Measurements from ENCODE around the gene COX6A1. TPM values are rescaled to one million over a fixed set of nuclear protein-coding genes. Genes with fewer than 3 reads are reported as not detected.

COX6A1 gene
- 100 to 1,000 TPM; 323 to 355 TPM for total RNA-seq

- H3K27me3 Mint-ChIP-seq, result no peaks in the 10 kb centered on the region
- peaks cover 31% of the 10 kb centered on the region for H3K4me1 Mint-ChIP-seq
- H3K9me3 Mint-ChIP-seq, result no peaks in the 10 kb centered on the region
- ChIA-PET POLR2A (interaction anchor here (0.6 kb wide), 1 partner anchor 77 kb away, joined by 3 read pairs; no protein-coding TSS in a partner anchor), CTCF (interaction anchor here (0.5 to 2.3 kb wide), 6 partner anchors 11 to 262 kb away, joined by 3 to 6 read pairs (median 3); partner anchors contain the start of gene SRSF9)
- peaks cover 19% of the 10 kb centered on the region for H3K36me3 Mint-ChIP-seq (ENCODE audit: low read depth)
- DNase-seq, result peak; percentile 99
- H3K4me3 Mint-ChIP-seq, result peak within 1 kb of the TSS; percentile 98
- H3K27ac Mint-ChIP-seq, result peak within 1 kb of the TSS; percentile 97
Observed at GRCh38 chr12:120437735-120438494, at the start of gene COX6A1. Gene COX6A1, plus strand, starts transcription at chr12:120438113. Its CDS starts 14 bp downstream, at chr12:120438127.

- ChIA-PET POLR2A (no interaction called here), CTCF (no interaction called here)
- Mint-ChIP-seq H3K27ac (no peak overlapping the region), H3K27me3 (peaks cover 32% of the 10 kb centered on the region), H3K36me3 (ENCODE audit: low read depth) (no peaks in the 10 kb centered on the region), H3K4me1 (no peaks in the 10 kb centered on the region), H3K9me3 (no peaks in the 10 kb centered on the region), H3K4me3 (no peak overlapping the region)
- DNase-seq, result no peak
Observed at GRCh38 chr12:120388691-120389481, 49.0 kb upstream of the COX6A1 start.

- CTCF ChIA-PET, result no interaction called here
- DNase-seq, result no peak
- H3K36me3 Mint-ChIP-seq (ENCODE audit: low read depth), result no peaks in the 10 kb centered on the region
- no peaks in the 10 kb centered on the region for H3K9me3 Mint-ChIP-seq
- no peaks in the 10 kb centered on the region for H3K4me1 Mint-ChIP-seq
- no peak overlapping the region for H3K4me3 Mint-ChIP-seq
- no peak overlapping the region for H3K27ac Mint-ChIP-seq
- peaks cover 30% of the 10 kb centered on the region for H3K27me3 Mint-ChIP-seq
- POLR2A ChIA-PET, result no interaction called here
Observed at GRCh38 chr12:120390540-120391120, 47.3 kb upstream of the COX6A1 start.

DNA sequence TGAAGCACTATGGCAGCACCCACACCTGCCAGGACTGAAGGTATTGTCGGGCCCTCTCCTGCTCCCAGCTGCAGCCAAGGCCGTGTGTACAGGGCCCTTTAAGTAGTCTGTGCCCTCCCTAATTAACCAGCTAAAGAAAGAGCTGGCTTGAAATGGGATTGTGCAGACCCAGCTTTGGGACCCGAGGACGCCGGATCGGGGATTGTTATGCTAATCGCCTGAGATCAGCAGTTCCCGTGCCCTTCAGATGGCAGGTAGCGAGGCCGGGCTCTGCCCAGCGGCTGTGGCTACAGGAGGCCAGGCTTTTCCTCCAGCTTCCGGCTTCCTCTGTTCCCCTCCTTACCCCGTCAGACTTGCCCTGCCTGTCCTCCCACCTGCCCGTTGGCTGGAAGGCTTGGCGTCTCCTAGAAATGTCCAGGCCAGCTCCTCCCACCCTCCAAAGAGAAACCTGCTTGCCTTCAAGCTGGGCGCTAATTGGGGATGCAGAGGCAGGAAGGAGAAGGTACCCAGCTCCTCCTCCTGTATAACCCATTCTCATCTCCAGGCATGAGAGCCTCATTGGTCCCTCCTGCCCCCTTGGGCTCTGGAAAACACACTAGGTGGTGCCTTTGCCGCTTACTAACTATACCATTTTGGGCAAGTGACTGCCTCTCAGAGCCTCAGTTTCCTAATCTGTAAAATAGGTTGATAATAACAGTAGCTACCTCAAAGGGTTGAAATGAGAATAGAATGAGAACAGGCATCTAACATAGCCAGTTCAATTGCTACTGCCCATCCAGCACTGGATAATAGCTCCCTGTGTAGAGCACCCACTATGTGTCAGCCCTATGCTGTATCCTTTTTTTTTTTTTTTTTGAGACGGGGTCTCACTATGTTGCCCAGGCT is 43.2 kb upstream of the COX6A1 start:
- ChIA-PET POLR2A (no interaction called here), CTCF (interaction anchor here (0.5 to 2.0 kb wide), 3 partner anchors 10 to 41 kb away, joined by 3 to 5 read pairs (median 3); no protein-coding TSS in a partner anchor)
- no peak overlapping the region for H3K4me3 Mint-ChIP-seq

GRCh38 chr12:120397824-120398540 is 39.9 kb upstream of the COX6A1 start:
- DNase-seq, result no peak
- ChIA-PET POLR2A (no interaction called here), CTCF (interaction anchor here (0.6 kb wide), 1 partner anchor 102 kb away, joined by 3 read pairs; no protein-coding TSS in a partner anchor)
- Mint-ChIP-seq H3K27ac (no peak overlapping the region), H3K4me3 (no peak overlapping the region), H3K4me1 (no peaks in the 10 kb centered on the region), H3K36me3 (ENCODE audit: low read depth) (no peaks in the 10 kb centered on the region), H3K9me3 (no peaks in the 10 kb centered on the region), H3K27me3 (peaks cover 19% of the 10 kb centered on the region)

More for the DNA sequence above, 43.2 kb upstream of the COX6A1 start:
- no peak for DNase-seq
- Mint-ChIP-seq H3K4me1 (no peaks in the 10 kb centered on the region), H3K27me3 (peaks cover 21% of the 10 kb centered on the region), H3K9me3 (no peaks in the 10 kb centered on the region), H3K36me3 (ENCODE audit: low read depth) (no peaks in the 10 kb centered on the region), H3K27ac (no peak overlapping the region)

DNA sequence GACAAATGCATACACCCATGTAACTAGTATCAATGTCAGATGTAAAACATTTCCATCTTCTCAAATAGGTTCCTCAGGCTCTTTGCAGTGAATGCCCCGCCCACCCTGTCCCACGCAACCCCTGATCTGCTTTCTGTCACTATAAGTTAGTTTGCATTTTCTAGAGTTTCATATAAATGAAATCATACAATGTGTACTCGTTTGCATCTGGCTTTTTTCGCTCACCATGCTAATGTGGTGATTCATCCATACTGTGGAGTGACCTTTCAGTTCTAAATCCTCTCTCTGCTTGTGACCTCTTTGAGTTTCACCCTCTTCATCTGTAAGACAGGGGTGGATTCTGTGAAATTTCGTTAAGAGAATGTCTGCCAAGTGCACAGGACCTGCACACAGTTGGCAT is 38.4 kb upstream of the COX6A1 start:
- Mint-ChIP-seq H3K36me3 (ENCODE audit: low read depth) (no peaks in the 10 kb centered on the region), H3K27me3 (peaks cover 16% of the 10 kb centered on the region), H3K27ac (no peak overlapping the region), H3K4me1 (peaks cover 3% of the 10 kb centered on the region), H3K4me3 (no peak overlapping the region), H3K9me3 (peaks cover 4% of the 10 kb centered on the region)
- DNase-seq, result no peak
- POLR2A ChIA-PET, result interaction anchor here (0.6 kb wide), 1 partner anchor 97 kb away, joined by 7 read pairs; the partner anchor contains the start of gene SIRT4
- CTCF ChIA-PET, result interaction anchor here (0.6 kb wide), 2 partner anchors 177 to 201 kb away, joined by 3 to 4 read pairs; no protein-coding TSS in a partner anchor

- H3K4me1 Mint-ChIP-seq, result peaks cover 3% of the 10 kb centered on the region
- no peaks in the 10 kb centered on the region for H3K36me3 Mint-ChIP-seq (ENCODE audit: low read depth)
- peaks cover 4% of the 10 kb centered on the region for H3K9me3 Mint-ChIP-seq
- POLR2A ChIA-PET, result no interaction called here
- H3K27ac Mint-ChIP-seq, result no peak overlapping the region
- CTCF ChIA-PET, result no interaction called here
- DNase-seq, result no peak
- no peak overlapping the region for H3K4me3 Mint-ChIP-seq
- peaks cover 6% of the 10 kb centered on the region for H3K27me3 Mint-ChIP-seq
Observed at GRCh38 chr12:120402217-120402616, 35.7 kb upstream of the COX6A1 start.

DNA sequence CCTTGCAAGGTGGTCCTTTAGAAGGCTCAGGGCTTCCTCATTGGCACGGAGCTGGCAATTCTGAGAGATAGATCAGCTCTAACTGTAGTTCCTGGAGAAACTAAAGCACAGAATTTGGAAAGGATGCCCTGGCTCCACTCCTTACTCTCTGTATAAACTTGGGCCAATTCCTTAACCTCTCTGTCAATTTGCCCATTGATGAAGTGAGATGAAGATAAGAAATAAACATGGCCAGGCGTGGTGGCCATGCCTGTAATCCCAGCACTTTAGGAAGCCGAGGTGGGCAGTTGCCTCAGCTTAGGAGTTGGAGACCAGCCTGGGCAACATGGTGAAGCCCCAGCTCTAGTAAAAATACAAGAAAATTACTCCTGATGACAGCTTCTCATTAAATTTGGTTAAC is 34.0 kb upstream of the COX6A1 start:
- no peaks in the 10 kb centered on the region for H3K36me3 Mint-ChIP-seq (ENCODE audit: low read depth)
- no peak overlapping the region for H3K4me3 Mint-ChIP-seq
- no peak overlapping the region for H3K27ac Mint-ChIP-seq
- ChIA-PET CTCF (interaction anchor here (1.0 to 2.3 kb wide), 2 partner anchors 9 to 26 kb away, joined by 3 to 5 read pairs; no protein-coding TSS in a partner anchor), POLR2A (no interaction called here)
- peaks cover 4% of the 10 kb centered on the region for H3K9me3 Mint-ChIP-seq
- H3K27me3 Mint-ChIP-seq, result peaks cover 2% of the 10 kb centered on the region
- no peak for DNase-seq
- peaks cover 3% of the 10 kb centered on the region for H3K4me1 Mint-ChIP-seq

GRCh38 chr12:120404271-120404670 is 33.6 kb upstream of the COX6A1 start:
- no peaks in the 10 kb centered on the region for H3K36me3 Mint-ChIP-seq (ENCODE audit: low read depth)
- H3K27ac Mint-ChIP-seq, result no peak overlapping the region
- peaks cover 2% of the 10 kb centered on the region for H3K27me3 Mint-ChIP-seq
- ChIA-PET CTCF (interaction anchor here (1.0 to 2.3 kb wide), 2 partner anchors 10 to 26 kb away, joined by 3 to 5 read pairs; no protein-coding TSS in a partner anchor), POLR2A (no interaction called here)
- H3K4me1 Mint-ChIP-seq, result peaks cover 3% of the 10 kb centered on the region
- H3K9me3 Mint-ChIP-seq, result peaks cover 4% of the 10 kb centered on the region
- H3K4me3 Mint-ChIP-seq, result no peak overlapping the region
- peak; percentile 18 for DNase-seq

DNA sequence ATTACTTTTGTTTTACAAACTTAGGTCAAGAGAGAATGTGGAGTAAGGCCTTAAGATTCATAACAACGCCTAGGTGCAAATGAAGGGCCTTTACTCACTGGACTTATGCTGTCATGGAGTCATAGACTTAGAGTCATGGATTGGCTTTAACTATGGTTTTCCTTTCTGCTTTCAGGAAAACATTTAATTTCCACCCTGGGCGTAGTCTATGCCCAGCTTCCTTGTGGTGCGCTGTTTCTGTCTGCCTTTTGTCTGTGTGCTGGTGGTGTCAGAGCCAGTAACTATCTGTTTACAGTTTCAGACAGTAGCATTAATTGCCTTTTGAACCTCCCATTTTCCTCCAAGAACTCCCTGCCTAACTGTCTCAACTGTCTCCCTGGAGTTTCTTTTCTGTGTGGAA is 31.8 kb upstream of the COX6A1 start:
- POLR2A ChIA-PET, result no interaction called here
- DNase-seq, result no peak
- Mint-ChIP-seq H3K4me1 (peaks cover 3% of the 10 kb centered on the region), H3K4me3 (no peak overlapping the region), H3K27ac (no peak overlapping the region), H3K27me3 (no peaks in the 10 kb centered on the region), H3K9me3 (peaks cover 4% of the 10 kb centered on the region), H3K36me3 (ENCODE audit: low read depth) (no peaks in the 10 kb centered on the region)
- CTCF ChIA-PET, result no interaction called here

GRCh38 chr12:120406553-120406952 is 31.4 kb upstream of the COX6A1 start:
- Mint-ChIP-seq H3K36me3 (ENCODE audit: low read depth) (no peaks in the 10 kb centered on the region), H3K27me3 (no peaks in the 10 kb centered on the region), H3K4me3 (no peak overlapping the region), H3K27ac (no peak overlapping the region), H3K4me1 (peaks cover 3% of the 10 kb centered on the region), H3K9me3 (peaks cover 4% of the 10 kb centered on the region)
- ChIA-PET CTCF (interaction anchor here (1.8 kb wide), 1 partner anchor 24 kb away, joined by 5 read pairs; no protein-coding TSS in a partner anchor), POLR2A (no interaction called here)
- no peak for DNase-seq
